ENCODE results near the gene GALNT18. TPM values are rescaled to one million over a fixed set of nuclear protein-coding genes. Genes with fewer than 3 reads are reported as not detected.
A peak's percentile ranks its signal among the peaks of the same experiment; 100 is the strongest.

GALNT18 gene
- total and polyA plus RNA-seq, 2 donors (not counting 3 experiments of a cell fraction or from before 2014, with no cell fraction given), result 0.17 to 0.18 TPM

GRCh38 chr11:11335043-11335442 lies 286.8 kb downstream of the GALNT18 start:
- TF ChIP-seq GATA2 (IDR thresholded peaks at IDR 0.05; ENCODE audit: insufficient read depth, insufficient read length, low read depth, low read length) (peak; percentile 9), FOS (IDR thresholded peaks at IDR 0.05; ENCODE audit: borderline replicate concordance, insufficient read depth, low read length) (no peak)
- Histone ChIP-seq H3K9me1 (replicated peaks; ENCODE audit: control insufficient read depth, extremely low read depth, insufficient read depth, low read length) (no peaks in the 10 kb centered on the region), H3K4me2 (ENCODE audit: insufficient read depth, low read length) (no peak overlapping the region), H3K27ac (ENCODE audit: insufficient read depth, low read depth, low read length) (no peak overlapping the region), H3K27me3 (ENCODE audit: control insufficient read depth in 2 of 2, insufficient read depth in 2 of 2, low read length in 2 of 2) (peaks cover 0 to 2% of the 10 kb centered on the region in 2 experiments), H3K36me3 (ENCODE audit: control insufficient read depth in 2 of 2, extremely low read depth in 1 of 2, insufficient read depth in 2 of 2, low read length in 2 of 2) (no peaks in the 10 kb centered on the region), H3K4me3 (replicated peaks in 1 of 3; ENCODE audit: insufficient read depth in 1 of 3, low read depth in 1 of 3, low read length in 3 of 3) (no peak overlapping the region), H3K79me2 (ENCODE audit: control insufficient read depth, insufficient read depth, low read length) (no peaks in the 10 kb centered on the region), H3K9me3 (replicated peaks; ENCODE audit: control insufficient read depth, insufficient read depth, low read length) (no peaks in the 10 kb centered on the region), H2AFZ (ENCODE audit: low read depth, low read length) (no peak overlapping the region), H3K4me1 (ENCODE audit: control insufficient read depth, extremely low read depth, insufficient read depth, low read length) (no peaks in the 10 kb centered on the region), H4K20me1 (replicated peaks; ENCODE audit: control insufficient read depth, extremely low read depth, insufficient read depth, low read length) (no peaks in the 10 kb centered on the region), H3K9ac (replicated peaks; ENCODE audit: extremely low read depth, insufficient read depth, low read length) (no peak overlapping the region)
- ChIA-PET CTCF (interaction anchor here (1.0 to 1.4 kb wide), 2 partner anchors 11 to 453 kb away, joined by 3 to 4 read pairs; no protein-coding TSS in a partner anchor), POLR2A (no interaction called here)
- DNase-seq (ENCODE audit: low read depth, low spot score) (no peak), FAIRE-seq (no peak)
- dilution Hi-C loops (cut with MboI; ENCODE audit: extremely low pct_ligation_motif_present, low sequenced_read_pairs), result no loop called here
- BruUV-seq (replicated peaks), result no TSS peak
- intact Hi-C loops (cut with micrococcal nuclease), result no loop called here

- no peaks in the 10 kb centered on the region for H3K4me1 ChIP-seq (ENCODE audit: control insufficient read depth, extremely low read depth, insufficient read depth, low read length)
- intact Hi-C loops (cut with micrococcal nuclease) (no loop called here), dilution Hi-C loops (cut with MboI; ENCODE audit: extremely low pct_ligation_motif_present, low sequenced_read_pairs) (no loop called here)
- no peaks in the 10 kb centered on the region for H4K20me1 ChIP-seq (replicated peaks; ENCODE audit: control insufficient read depth, extremely low read depth, insufficient read depth, low read length)
- ChIA-PET CTCF (interaction anchor here (1.0 to 1.4 kb wide), 2 partner anchors 11 to 453 kb away, joined by 3 to 4 read pairs; no protein-coding TSS in a partner anchor), POLR2A (no interaction called here)
- no peak overlapping the region for H2AFZ ChIP-seq (ENCODE audit: low read depth, low read length)
- no TSS peak for BruUV-seq (replicated peaks)
- no peak overlapping the region for H3K27ac ChIP-seq (ENCODE audit: insufficient read depth, low read depth, low read length)
- no peak for FAIRE-seq
- H3K4me2 ChIP-seq (ENCODE audit: insufficient read depth, low read length), result no peak overlapping the region
- no peaks in the 10 kb centered on the region for H3K9me1 ChIP-seq (replicated peaks; ENCODE audit: control insufficient read depth, extremely low read depth, insufficient read depth, low read length)
- no peaks in the 10 kb centered on the region for H3K9me3 ChIP-seq (replicated peaks; ENCODE audit: control insufficient read depth, insufficient read depth, low read length)
- H3K4me3 ChIP-seq (replicated peaks in 1 of 3; ENCODE audit: insufficient read depth in 1 of 3, low read depth in 1 of 3, low read length in 3 of 3), result no peak overlapping the region
- no peak overlapping the region for H3K9ac ChIP-seq (replicated peaks; ENCODE audit: extremely low read depth, insufficient read depth, low read length)
- H3K79me2 ChIP-seq (ENCODE audit: control insufficient read depth, insufficient read depth, low read length), result no peaks in the 10 kb centered on the region
- no peak for TF ChIP-seq GATA2 (IDR thresholded peaks at IDR 0.05; ENCODE audit: insufficient read depth, insufficient read length, low read depth, low read length)
- TF ChIP-seq EZH2 (IDR thresholded peaks at IDR 0.05; ENCODE audit: borderline replicate concordance, low read depth, low read length, severe bottlenecking), result no peak
- TF ChIP-seq MYC (IDR thresholded peaks at IDR 0.05; ENCODE audit: low read depth, low read length), result no peak
- TF ChIP-seq CTCF (IDR thresholded peaks at IDR 0.05; ENCODE audit: extremely low read depth in 1 of 2, insufficient read depth in 1 of 2, low read depth in 1 of 2, low read length in 2 of 2), result no peak
- no peak for TF ChIP-seq POLR2AphosphoS5 (IDR thresholded peaks at IDR 0.05; ENCODE audit: insufficient read depth, low read depth, low read length)
- TF ChIP-seq MAX (IDR thresholded peaks at IDR 0.05; ENCODE audit: insufficient read depth, insufficient read length), result no peak
- DNase-seq (ENCODE audit: low read depth, low spot score), result no peak
- H3K36me3 ChIP-seq (ENCODE audit: control insufficient read depth in 2 of 2, extremely low read depth in 1 of 2, insufficient read depth in 2 of 2, low read length in 2 of 2), result no peaks in the 10 kb centered on the region
- H3K27me3 ChIP-seq (ENCODE audit: control insufficient read depth in 2 of 2, insufficient read depth in 2 of 2, low read length in 2 of 2), result peaks cover 0 to 2% of the 10 kb centered on the region in 2 experiments
Observed at GRCh38 chr11:11334607-11335006, 287.2 kb downstream of the GALNT18 start.

Measured in endothelial cell of umbilical vein (primary cell).